ENCODE data around the gene VARS2. TPM values are rescaled to one million over a fixed set of nuclear protein-coding genes. Genes with fewer than 3 reads are reported as not detected.
"Not testable (repeated sequence)": the region's sequence is repeated elsewhere in the genome, so short reads cannot be mapped to it uniquely, and the experiment has no call there.

Gene VARS2
- total RNA-seq, 1 donor from 2014 or later, result 19.6 TPM

DNA sequence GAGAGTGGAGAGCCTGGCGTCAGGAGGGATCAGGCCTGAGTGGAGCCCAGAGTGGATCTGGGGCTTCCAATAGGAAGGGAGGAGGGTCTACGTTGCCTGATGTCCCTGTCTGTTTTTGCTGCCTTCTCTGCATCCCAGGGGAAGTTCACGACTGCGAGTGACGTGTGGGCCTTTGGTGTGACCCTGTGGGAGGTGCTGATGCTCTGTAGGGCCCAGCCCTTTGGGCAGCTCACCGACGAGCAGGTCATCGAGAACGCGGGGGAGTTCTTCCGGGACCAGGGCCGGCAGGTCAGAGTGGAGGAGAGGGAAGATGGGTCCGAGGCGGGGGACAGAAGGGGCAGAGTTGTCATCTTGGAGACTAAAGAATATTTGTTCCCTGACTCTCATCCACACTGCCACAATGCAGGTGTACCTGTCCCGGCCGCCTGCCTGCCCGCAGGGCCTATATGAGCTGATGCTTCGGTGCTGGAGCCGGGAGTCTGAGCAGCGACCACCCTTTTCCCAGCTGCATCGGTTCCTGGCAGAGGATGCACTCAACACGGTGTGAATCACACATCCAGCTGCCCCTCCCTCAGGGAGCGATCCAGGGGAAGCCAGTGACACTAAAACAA lies 15.2 kb upstream of the VARS2 start:
- no peak for DNase-seq

DNA sequence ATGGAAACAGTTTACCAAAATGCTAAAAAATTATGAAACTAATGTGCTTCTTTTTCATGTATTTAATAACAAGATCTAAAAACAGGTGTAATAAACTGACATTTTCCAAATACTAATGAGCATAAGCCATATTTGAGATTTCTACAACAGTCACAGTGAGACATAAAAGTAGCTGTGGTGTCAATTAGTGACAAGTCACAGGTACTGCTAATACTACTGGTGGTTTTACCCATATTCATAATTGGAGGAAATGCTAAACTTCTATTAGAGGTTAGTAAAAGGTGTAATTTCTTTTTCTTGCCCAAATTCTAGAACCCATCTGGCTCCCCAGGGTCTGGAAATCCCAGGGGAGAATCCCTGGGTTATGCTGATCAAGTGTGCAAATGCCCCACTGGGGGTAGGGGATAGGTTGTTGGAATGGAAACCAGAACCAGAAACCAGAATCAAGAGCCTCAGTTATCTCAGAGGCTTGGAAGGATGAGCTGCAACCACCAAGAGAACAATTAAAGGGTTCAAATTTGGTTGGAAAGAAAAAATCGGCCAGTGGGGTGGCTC lies 13.1 kb upstream of the VARS2 start:
- DNase-seq, result no peak

DNA sequence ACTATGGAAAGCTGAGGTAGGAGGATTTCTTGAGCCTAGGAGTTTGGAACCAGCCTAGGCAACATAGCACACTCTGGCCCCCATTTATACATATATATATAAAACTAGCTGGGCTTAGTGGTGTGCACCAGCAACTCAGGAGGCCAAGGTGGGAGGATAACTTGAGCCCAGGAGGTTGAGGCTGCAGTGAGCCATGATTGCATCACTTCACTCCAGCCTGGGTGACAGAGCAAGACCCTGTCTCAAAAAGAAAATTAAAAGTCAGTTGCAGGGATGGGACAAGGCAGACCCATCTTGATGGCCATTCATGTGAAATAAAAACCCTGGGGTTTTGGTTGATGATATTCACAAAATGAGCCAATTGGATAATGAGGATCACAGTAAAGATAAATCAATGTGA lies 12.6 kb upstream of the VARS2 start:
- DNase-seq, result no peak

DNA sequence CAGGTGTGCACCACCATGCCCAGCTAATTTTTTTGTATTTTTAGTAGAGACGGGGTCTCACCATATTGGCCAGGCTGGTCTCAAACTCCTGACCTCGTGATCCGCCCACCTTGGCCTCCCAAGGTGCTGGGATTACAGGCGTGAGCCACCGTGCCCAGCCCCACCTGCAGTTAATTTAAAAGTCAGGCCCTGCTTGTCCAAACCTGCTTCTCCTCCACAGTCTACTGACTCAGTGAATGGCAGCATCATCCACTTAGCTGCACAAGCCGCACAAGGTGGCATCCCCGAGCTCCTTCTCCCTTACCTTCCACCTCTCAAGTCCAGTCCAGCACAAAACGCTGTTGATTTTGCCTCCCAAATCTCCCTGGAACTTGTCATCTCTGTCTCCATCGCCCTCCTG lies 11.8 kb upstream of the VARS2 start:
- not testable (repeated sequence) for DNase-seq

DNA sequence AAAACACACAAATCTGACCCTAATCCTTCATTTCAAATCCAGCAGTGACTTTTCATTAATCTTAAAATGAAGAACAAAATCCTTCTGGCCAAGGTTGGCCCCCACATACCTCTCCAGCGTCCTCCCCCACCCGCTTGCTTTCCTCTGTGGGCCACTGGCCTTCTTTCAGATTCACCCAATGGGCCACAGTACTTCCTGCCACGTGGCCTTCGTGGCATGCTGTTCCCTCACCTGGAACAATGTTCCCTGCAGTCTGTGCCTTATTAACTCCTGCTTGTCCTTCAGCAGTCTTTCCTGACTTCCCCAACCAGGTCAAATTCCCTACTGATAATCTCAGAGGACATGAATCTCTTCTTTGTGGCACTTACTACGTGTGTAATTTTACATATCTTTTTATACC lies 11.3 kb upstream of the VARS2 start:
- DNase-seq, result no peak

DNA sequence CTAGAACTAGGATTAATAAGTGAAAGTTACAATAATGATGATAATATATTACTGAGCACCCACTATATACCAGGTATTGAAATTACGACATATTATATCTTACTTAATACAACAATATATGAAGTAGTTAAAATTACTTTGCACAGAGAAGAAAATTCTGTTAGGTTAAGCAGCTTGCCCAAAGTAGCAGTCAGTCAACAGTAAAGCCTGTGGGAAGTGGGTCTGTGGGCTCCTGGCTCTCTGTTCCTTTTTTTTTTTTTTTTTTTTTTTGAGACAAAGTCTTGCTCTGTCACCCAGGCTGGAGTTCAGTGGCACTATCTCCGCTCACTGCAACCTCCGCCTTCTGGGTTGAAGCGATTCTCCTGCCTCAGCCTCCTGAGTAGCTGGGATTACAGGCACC lies 10.8 kb upstream of the VARS2 start:
- no peak for DNase-seq

DNA sequence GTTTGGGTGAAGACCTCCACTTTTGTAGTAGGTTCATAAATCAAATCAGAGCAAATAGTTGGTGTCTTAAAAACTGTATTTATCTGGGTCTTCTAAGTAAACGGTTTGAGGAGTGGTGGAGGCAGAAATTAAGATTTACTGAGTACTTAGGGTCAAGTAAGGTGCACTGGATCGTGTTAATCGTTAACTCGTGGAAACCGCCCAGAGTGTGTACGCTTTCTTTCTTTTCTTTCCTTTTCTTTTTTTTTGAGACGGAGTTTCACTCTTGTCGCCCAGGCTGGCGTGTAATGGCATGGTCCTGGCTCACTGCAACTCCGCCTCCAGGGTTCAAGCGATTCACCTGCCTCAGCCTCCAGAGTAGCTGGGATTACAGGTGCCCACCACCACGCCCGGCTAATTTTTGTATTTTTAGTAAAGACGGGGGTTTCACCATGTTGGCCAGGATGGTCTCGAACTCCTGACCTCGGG lies 6.7 kb upstream of the VARS2 start:
- not testable (repeated sequence) for DNase-seq

DNA sequence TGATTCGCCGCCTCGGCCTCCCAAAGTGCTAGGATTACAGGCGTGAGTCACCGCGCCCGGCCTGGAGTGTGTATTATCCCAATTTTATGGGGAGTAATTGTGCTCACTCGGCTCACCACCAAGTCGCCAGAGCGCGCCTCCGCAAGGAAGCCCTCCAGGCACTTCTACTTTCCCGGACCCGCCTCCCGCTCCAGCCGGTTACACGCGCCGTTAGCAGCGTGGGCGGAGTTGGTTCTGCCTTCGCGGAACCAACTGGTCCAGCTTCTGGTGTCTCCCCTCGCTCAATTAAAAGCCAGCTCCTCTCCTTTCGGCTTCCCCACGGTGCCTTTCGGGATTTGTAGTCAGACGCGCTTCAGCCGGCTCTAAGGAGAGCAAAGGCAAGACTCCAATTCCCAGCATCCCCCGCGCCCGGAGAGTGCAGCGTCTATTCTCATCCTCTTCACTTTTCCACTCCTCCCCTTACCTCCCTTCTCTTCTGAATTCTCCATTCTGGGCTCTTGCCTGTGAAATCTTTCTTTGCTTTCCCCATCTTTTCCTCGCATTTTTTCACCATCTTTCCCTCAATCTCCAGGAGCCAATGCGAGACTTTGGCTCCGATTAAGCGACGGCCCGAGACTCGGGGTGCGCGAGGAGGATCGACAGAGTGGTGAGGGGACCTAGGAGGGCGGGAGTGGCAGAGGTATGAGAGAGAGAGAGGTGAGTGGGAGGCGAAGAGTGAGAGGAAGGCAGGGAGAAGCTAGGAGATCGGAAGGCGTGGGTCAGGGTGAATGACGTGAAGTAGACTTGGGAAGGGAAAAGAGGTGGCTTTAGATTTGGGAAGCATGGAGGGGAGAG lies 6.1 kb upstream of the VARS2 start, which contains the start of gene GTF2H4:
TSS of gene GTF2H4 (plus strand) at position 450 of the 834 bp plus-strand sequence.
- peak; percentile 100 for DNase-seq

DNA sequence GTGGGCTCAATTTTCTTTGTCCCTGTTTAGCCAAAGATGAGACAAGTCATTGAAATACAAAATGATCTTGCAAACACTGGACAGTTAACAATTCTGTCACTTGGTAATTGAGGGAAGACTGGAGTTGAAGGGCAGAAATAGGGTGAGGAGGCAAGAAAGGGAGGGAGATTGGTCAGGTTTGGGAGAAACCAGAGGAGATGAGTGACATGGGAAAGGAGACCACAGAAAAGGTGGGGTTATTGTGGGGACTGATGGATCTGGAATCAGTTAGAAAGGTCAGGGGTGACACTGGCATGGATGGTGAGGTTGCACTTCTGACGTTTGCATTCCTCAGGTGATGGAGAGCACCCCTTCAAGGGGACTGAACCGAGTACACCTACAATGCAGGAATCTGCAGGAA lies 5.3 kb upstream of the VARS2 start:
- no peak for DNase-seq

DNA sequence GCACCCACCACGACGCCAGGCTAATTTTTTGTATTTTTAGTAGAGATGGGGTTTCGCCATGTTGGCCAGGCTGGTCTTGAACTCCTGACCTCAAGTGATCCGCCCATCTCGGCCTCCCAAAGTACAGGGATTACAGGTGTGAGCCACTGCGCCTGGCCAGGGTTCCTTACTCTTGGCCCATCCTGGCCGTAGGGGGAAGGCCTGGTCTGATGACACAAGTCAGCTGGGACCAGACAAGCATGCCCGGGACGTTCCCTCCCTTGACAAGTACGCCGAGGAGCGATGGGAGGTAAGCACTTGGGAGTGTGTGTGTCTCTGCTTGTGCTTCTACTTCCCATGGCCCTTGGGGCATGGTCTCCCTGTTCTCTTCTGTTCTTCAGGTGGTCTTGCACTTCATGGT lies 3.6 kb upstream of the VARS2 start:
- DNase-seq, result not testable (repeated sequence)

DNA sequence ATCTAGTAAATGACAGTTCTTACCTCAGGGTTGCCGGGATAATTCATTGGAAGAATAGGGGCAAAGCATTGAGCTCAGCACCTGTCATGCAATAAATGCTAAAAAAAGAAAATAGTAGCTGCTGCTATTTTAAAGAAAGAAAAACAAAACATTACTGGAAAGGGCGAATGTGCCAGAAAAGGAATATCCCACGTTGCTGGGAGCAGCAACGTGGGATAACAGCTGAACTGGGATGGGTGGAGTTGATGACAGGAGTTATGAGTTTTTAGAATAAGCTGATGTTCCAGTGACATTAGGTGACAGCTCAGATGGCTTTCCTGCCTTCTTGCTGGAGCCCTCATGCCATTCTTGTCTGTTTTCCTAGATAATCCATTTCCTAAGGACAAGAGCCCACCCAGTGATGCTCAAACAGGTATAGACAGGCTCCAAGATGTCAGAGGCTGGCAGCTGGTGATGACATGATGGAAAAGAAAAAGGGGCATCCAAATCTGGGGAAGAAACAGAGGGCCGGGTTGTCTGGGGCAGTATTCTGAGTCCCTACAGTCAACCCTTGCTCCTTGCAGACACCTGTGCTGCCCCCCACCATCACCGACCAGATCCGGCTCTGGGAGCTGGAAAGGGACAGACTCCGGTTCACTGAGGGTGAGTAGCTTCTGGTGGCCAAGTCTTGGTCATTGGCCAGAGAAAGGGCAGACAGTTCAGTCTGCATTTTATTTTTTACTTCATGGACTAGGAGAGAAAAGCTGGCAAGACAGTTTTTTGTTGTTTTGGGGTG lies 1.1 kb upstream of the VARS2 start:
- DNase-seq, result peak; percentile 5

DNA sequence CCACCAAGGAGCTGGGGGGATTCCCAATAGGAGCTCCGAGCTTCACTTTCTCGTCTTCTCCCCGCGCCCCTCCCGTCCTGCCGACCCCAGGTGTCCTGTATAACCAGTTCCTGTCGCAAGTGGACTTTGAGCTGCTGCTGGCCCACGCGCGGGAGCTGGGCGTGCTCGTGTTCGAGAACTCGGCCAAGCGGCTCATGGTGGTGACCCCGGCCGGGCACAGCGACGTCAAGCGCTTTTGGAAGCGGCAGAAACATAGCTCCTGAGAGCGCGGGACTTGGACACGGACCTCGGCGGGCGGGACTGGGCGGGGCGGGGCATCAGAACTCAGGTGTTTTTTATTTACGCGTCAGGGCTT lies 340 bp upstream of the VARS2 start:
- DNase-seq, result no peak

DNA sequence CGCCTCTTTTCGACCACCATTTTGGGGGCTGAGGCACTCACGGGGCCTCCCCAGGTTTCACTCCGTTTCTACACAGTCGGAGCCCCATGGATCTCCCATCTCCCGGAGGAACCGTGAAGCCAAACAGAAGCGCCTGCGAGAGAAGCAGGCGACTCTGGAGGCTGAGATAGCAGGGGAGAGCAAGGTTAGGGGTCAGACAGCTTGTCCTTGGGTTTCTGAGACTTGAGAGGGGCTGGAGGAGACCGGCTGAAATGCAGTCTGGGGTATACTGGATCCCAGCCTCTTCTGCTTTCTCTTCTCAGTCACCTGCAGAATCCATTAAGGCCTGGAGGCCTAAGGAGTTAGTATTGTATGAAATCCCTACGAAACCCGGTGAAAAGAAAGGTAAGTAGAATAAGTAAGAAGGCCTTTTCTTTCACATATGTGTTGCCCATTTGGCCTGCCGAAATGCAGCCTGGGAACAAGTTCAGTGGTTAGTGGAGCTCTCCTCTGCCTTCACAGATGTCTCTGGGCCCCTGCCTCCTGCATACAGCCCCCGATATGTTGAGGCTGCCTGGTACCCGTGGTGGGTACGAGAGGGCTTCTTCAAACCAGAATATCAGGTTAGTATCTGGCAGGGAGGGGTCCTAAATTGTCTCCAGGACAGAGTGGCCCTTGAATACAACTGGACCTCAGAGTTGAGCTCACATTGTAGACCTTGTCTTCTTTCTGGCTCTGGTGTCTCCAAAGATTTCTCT lies 984 bp downstream of the VARS2 start:
- no peak for DNase-seq

DNA sequence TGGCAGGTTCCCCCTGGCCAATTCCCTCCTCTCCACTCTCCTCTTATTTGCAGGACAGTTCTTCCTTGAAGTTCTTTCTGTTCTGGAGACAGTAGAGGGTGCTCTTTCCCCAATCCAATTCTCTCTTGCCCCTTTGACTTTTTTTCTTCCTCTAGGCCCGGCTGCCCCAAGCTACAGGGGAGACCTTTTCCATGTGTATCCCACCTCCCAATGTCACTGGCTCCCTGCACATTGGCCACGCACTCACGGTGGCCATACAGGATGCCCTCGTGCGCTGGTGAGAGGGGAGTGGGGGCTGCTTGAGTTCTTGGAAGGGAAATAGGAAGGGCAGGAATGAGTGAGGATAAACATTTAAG lies 1.5 kb downstream of the VARS2 start:
- DNase-seq, result peak; percentile 81

DNA sequence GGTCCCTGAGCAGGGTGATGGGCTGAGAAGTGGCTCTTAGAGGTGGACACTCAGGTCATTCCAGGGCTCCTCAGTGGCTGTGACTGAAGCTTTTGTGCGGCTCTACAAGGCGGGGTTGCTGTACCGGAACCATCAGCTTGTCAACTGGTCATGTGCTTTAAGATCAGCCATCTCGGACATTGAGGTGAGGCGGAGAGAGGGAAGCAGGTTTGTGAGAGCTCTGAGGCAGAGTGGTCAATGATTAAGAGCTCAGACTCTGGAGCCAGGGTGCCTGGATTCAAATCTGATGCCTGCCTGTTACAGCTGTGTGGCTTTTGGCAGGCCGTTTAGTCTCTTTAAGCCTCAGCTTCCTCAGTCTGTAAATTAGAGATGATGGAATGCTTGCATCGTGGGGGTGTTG lies 3.0 kb downstream of the VARS2 start:
- no peak for DNase-seq

DNA sequence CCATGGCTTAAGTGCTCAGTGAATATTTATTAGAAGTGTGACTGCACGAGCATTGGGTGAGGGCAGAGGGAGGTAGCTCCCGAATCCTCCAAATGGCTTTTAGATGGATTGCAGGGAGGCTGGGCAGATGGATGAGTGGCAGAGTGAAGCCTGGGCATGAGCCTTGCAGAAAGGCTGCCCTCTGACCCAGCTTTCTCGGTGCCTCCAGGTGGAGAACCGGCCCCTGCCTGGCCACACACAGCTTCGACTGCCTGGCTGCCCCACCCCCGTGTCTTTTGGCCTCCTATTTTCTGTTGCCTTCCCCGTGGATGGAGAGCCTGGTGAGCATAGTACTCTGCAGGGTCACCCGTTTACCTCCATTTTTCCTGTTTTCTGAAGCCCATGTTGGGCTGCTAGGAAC lies 3.4 kb downstream of the VARS2 start:
- DNase-seq, result no peak

DNA sequence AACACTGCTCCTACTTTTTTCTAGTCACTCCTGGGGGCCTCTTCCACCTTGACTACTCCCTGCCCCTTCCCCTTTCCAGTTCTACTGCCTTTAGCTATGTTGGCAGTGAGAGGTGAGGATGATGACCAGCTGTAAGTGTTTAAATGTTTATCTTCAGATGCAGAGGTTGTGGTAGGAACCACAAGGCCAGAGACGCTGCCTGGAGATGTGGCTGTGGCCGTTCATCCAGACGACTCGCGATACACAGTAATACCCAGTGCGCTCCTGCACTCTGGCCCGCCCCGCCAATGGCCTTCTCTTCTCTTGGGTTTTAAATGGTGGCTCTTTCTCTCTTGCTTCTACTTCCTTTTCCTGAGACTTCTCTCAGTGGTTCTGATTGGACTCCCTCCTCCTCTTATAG lies 4.6 kb downstream of the VARS2 start:
- DNase-seq, result no peak

DNA sequence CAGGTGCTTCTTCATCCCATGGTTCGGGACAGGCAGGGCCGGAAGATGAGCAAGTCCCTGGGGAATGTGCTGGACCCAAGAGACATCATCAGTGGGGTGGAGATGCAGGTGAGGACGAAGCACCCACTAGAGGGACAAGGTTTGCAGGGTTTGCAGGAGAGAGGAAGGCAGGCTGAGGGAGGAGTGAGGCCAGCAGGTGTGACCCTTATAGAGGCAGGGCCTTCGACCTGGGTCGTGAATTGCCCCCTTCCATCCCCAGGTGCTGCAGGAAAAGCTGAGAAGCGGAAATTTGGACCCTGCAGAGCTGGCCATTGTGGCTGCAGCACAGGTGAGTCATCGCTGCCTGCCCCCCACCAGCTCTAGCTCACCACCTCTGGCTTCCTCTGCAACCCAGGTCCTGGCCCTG lies 8.4 kb downstream of the VARS2 start:
- DNase-seq, result no peak

DNA sequence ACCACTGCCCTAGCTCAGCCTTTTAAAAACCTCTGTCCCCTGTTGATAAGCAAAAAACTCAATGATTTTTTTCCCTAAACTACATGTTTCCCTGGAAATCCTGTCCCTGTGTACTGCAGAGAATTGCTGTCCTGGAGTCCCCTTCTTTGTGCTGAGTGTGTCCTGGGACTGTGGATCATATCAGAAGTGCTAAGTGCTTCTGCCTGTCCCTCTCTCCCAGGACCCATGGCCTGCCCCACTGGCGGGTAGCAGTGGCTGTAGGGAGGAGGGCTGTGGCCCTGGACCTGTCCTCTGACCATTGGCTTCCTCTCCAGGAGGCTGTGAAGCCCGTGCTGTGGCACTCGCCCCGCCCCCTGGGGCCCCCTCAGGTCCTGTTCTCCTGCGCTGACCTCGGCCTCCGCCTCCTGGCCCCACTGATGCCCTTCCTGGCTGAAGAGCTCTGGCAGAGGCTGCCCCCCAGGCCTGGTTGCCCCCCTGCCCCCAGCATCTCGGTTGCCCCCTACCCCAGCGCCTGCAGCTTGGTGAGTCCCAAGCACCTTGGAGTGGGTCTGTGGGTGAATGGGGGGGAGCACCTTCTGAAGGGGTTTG lies 10.1 kb downstream of the VARS2 start:
- not testable (repeated sequence) for DNase-seq

DNA sequence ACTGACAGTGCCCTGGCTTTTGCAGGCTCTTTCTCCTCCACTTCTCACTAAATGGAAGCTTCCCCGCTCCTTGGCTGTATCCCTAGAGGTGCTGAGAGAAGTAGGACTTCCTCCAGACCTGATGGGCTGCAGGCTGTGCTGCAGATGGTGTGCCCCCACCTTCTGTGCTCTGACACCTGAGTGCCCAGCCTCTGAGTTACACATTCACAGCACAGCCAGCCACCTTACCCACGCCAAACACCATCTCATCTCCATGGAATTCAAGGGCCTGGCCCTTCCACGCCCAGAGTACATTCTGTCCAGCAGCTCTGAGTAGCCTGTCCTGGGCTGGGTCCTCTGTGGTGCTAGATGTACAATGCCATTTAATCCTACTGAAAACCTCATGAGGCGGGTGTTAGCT lies 12.6 kb downstream of the VARS2 start:
- DNase-seq, result no peak

DNA sequence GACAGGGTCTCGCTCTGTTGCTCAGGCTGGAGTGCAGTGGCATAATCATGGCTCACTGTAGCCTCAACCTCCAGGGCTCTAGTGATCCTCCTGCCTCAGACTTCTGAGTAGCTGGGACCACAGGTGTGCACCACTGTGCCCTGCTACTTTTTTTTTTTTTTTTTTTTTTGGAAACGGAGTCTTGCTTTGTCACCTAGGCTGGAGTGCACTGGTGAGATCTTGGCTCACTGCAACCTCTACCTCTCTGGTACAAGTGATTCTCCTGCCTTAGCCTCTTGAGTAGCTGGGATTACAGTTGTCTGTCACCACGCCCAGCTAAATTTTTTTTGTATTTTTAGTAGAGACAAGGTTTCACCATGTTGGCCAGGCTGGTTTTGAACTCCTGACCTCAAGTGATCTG lies 13.0 kb downstream of the VARS2 start:
- DNase-seq, result not testable (repeated sequence)

DNA sequence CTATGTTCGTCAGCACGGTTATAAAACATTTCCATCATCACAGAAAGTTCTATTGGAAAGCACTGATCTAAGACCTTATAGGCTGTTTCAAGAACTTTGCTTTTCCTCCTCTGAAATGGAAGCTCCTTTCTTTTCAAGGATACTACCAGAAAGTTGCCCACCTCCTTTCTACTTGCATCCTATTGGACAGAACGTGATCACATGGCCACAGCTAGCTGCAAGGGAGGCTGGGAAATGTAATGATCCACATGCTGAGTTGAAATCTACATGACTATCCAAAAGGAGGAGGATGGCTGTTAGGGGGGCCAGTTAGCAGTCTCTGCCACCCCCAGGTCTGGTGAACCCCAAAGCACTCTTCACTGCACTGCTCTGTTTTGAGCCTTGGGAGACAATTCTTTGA lies 14.6 kb downstream of the VARS2 start:
- no peak for DNase-seq
